Measurements from ENCODE around the gene GFRA3. TPM values are rescaled to one million over a fixed set of nuclear protein-coding genes. Genes with fewer than 3 reads are reported as not detected.

Gene GFRA3
- total RNA-seq, 1 experiment from 2014 or later: 1.3 TPM

DNA sequence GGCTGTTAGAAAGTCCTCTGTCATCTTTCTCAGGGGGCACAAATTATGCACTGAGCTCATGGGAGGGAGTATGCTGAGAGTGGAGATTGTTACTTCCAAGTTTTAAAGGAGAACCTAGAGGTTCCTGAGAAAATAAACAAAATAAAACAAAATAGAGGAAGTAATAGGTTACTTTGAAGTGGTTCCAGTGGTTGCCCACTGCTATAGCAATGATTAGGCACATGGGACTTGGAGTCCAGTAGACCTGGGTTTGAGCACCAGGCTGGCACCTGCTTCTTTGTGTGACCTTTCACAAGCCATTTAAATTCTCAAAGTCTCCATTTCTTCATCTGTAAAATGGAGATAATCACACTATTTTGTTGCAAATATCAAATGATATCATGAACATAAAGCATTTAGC lies 47.5 kb downstream of the GFRA3 start:
- CTCF ChIA-PET: interaction anchor here (1.4 kb wide), 1 partner anchor 238 kb away, joined by 3 read pairs; the partner anchor contains the start of gene EGR1
- Mint-ChIP-seq H3K4me1 (0 out of 2 replicates have a peak, but pooled peaks cover 8% of the 10 kb centered on the region), H3K36me3 (peaks cover 2% of the 10 kb centered on the region), H3K4me3 (no peak overlapping the region), H3K27ac (no peak overlapping the region), H3K27me3 (ENCODE audit: low read depth) (peaks cover 2% of the 10 kb centered on the region), H3K9me3 (peaks cover 8% of the 10 kb centered on the region)
- no peak for TF ChIP-seq ZBTB21 (CRISPR knock-in tag; IDR thresholded peaks at IDR 0.05; ENCODE audit: borderline replicate concordance)
- no peak for TF ChIP-seq ZNF121 (CRISPR knock-in tag; IDR thresholded peaks at IDR 0.05)
- TF ChIP-seq TP53 (CRISPR knock-in tag; IDR thresholded peaks at IDR 0.05): no peak
- no peak for TF ChIP-seq PREB (CRISPR knock-in tag; IDR thresholded peaks at IDR 0.05; ENCODE audit: borderline replicate concordance)
- no peak for TF ChIP-seq HMGA2 (CRISPR knock-in tag; IDR thresholded peaks at IDR 0.05)
- TF ChIP-seq, protein P1, sequence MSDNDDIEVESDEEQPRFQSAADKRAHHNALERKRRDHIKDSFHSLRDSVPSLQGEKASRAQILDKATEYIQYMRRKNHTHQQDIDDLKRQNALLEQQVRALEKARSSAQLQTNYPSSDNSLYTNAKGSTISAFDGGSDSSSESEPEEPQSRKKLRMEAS (CRISPR knock-in tag; IDR thresholded peaks at IDR 0.05): no peak
- no peak for TF ChIP-seq ZNF512 (CRISPR knock-in tag; IDR thresholded peaks at IDR 0.05; ENCODE audit: borderline replicate concordance)
- no peak for TF ChIP-seq OVOL2 (CRISPR knock-in tag; IDR thresholded peaks at IDR 0.05; ENCODE audit: borderline replicate concordance)
- TF ChIP-seq NR3C1 (CRISPR knock-in tag; conservative IDR thresholded peaks at IDR 0.05; ENCODE audit: low read depth): no peak
- TF ChIP-seq, protein P2, sequence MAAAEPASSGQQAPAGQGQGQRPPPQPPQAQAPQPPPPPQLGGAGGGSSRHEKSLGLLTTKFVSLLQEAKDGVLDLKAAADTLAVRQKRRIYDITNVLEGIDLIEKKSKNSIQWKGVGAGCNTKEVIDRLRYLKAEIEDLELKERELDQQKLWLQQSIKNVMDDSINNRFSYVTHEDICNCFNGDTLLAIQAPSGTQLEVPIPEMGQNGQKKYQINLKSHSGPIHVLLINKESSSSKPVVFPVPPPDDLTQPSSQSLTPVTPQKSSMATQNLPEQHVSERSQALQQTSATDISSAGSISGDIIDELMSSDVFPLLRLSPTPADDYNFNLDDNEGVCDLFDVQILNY (CRISPR knock-in tag; IDR thresholded peaks at IDR 0.05): no peak
- TF ChIP-seq PRRX2 (CRISPR knock-in tag; IDR thresholded peaks at IDR 0.05): no peak
- TF ChIP-seq, protein P3, sequence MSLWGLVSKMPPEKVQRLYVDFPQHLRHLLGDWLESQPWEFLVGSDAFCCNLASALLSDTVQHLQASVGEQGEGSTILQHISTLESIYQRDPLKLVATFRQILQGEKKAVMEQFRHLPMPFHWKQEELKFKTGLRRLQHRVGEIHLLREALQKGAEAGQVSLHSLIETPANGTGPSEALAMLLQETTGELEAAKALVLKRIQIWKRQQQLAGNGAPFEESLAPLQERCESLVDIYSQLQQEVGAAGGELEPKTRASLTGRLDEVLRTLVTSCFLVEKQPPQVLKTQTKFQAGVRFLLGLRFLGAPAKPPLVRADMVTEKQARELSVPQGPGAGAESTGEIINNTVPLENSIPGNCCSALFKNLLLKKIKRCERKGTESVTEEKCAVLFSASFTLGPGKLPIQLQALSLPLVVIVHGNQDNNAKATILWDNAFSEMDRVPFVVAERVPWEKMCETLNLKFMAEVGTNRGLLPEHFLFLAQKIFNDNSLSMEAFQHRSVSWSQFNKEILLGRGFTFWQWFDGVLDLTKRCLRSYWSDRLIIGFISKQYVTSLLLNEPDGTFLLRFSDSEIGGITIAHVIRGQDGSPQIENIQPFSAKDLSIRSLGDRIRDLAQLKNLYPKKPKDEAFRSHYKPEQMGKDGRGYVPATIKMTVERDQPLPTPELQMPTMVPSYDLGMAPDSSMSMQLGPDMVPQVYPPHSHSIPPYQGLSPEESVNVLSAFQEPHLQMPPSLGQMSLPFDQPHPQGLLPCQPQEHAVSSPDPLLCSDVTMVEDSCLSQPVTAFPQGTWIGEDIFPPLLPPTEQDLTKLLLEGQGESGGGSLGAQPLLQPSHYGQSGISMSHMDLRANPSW (CRISPR knock-in tag; conservative IDR thresholded peaks at IDR 0.05; ENCODE audit: low read depth): no peak
- TF ChIP-seq MYBL2 (CRISPR knock-in tag; IDR thresholded peaks at IDR 0.05): no peak
- DNase-seq (ENCODE audit: low spot score): no peak
- ATAC-seq: no peak
- POLR2A ChIA-PET: no interaction called here

DNA sequence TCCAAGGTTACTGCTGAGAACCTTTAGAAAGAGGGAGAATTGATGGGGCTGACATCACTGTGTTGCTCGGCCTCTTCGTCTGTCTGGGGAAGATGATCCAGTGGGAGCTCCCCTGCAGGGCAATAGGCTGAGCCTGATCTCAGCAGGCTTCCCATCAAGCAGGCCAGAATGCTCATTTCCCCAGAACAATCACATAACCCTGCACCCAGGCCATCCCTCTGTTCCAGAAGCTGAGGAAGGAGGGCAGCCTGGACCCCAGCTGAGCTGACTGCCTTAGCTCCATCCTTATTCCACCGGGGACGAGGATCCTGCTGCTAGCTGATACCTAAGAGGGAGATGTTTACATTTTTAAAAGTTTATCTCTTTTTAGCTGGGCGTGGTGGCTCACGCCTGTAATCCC lies 49.7 kb downstream of the GFRA3 start:
- DNase-seq (ENCODE audit: low spot score) (no peak), ATAC-seq (no peak)
- no peak overlapping the region for H3K4me3 Mint-ChIP-seq
- peaks cover 2% of the 10 kb centered on the region for H3K36me3 Mint-ChIP-seq
- 0 out of 2 replicates have a peak, but pooled peaks cover 3% of the 10 kb centered on the region for H3K4me1 Mint-ChIP-seq
- POLR2A ChIA-PET: interaction anchor here (1.0 kb wide), 1 partner anchor 11 kb away, joined by 3 read pairs; the partner anchor contains the start of gene CDC23
- peaks cover 12% of the 10 kb centered on the region for H3K9me3 Mint-ChIP-seq
- H3K27ac Mint-ChIP-seq: no peak overlapping the region
- H3K27me3 Mint-ChIP-seq (ENCODE audit: low read depth): peaks cover 2% of the 10 kb centered on the region
- TF ChIP-seq GRHL2 (CRISPR knock-in tag; IDR thresholded peaks at IDR 0.05; ENCODE audit: insufficient replicate concordance, severe bottlenecking): no peak
- CTCF ChIA-PET: interaction anchor here (0.6 to 1.7 kb wide), 3 partner anchors 36 to 128 kb away, joined by 3 to 6 read pairs (median 5); partner anchors contain the start of gene KDM3B

DNA sequence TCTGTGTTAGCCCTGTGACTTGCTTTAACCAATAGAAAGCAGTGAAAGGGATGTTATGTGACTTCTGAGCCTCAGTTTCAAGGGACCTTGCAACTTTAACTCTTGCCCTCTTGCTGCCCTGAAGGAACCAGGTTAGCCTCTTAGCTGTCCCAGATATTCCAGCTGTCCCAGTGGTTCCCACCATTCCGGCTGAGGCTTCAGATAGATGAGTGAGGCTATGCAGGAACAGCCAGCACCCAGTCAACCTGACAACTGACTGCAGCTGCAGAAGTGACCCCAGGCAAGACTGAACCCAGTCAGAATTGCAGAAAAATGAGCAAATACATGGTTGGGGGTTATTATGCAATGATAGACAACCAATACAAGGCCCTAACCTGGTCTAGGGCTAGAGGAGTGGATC lies 50.9 kb downstream of the GFRA3 start:
- POLR2A ChIA-PET: interaction anchor here (1.0 to 1.4 kb wide), 2 partner anchors 10 to 51 kb away, joined by 4 to 5 read pairs; partner anchors contain the start of genes CDC23 and GFRA3
- ATAC-seq: no peak
- DNase-seq (ENCODE audit: low spot score): no peak
- Mint-ChIP-seq H3K27ac (no peak overlapping the region), H3K9me3 (peaks cover 20% of the 10 kb centered on the region), H3K4me1 (0 out of 2 replicates have a peak, but pooled peaks cover 3% of the 10 kb centered on the region), H3K27me3 (ENCODE audit: low read depth) (peaks cover 2% of the 10 kb centered on the region), H3K4me3 (no peak overlapping the region), H3K36me3 (peaks cover 7% of the 10 kb centered on the region)
- CTCF ChIA-PET: interaction anchor here (0.5 to 2.8 kb wide), 7 partner anchors 10 to 201 kb away, joined by 3 to 26 read pairs (median 3); partner anchors contain the start of genes CDC23 and KDM3B
- no peak for TF ChIP-seq ZNF512 (CRISPR knock-in tag; IDR thresholded peaks at IDR 0.05; ENCODE audit: borderline replicate concordance)
- TF ChIP-seq AR (CRISPR knock-in tag; IDR thresholded peaks at IDR 0.05): no peak
- TF ChIP-seq, protein P4, sequence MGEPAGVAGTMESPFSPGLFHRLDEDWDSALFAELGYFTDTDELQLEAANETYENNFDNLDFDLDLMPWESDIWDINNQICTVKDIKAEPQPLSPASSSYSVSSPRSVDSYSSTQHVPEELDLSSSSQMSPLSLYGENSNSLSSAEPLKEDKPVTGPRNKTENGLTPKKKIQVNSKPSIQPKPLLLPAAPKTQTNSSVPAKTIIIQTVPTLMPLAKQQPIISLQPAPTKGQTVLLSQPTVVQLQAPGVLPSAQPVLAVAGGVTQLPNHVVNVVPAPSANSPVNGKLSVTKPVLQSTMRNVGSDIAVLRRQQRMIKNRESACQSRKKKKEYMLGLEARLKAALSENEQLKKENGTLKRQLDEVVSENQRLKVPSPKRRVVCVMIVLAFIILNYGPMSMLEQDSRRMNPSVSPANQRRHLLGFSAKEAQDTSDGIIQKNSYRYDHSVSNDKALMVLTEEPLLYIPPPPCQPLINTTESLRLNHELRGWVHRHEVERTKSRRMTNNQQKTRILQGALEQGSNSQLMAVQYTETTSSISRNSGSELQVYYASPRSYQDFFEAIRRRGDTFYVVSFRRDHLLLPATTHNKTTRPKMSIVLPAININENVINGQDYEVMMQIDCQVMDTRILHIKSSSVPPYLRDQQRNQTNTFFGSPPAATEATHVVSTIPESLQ (CRISPR knock-in tag; IDR thresholded peaks at IDR 0.05): no peak
- no peak for TF ChIP-seq ZNF396 (CRISPR knock-in tag; IDR thresholded peaks at IDR 0.05; ENCODE audit: borderline replicate concordance)

All from WTC11 (cell line).